GM18861 (cell line): ENCODE data around the gene LGALS9B.
"Not testable (repeated sequence)": the region's sequence is repeated elsewhere in the genome, so short reads cannot be mapped to it uniquely, and the experiment has no call there.

Experiments
- ATAC-seq: cut with Tn5 transposase; IDR thresholded peaks from one replicate; pipeline ENCODE4 v1.9.1; 2021; ENCODE audit not compliant: unreplicated experiment

The LGALS9B gene

GRCh38 chr17:20469107-20469506 lies 1.8 kb upstream of the LGALS9B start:
- ATAC-seq, result not testable (repeated sequence)

- ATAC-seq, result not testable (repeated sequence)
These were observed 340 bp downstream of the LGALS9B start for GRCh38 chr17:20466999-20467398.

- ATAC-seq, result not testable (repeated sequence)
These were observed 786 bp downstream of the LGALS9B start for GRCh38 chr17:20466553-20466952.

GRCh38 chr17:20465535-20465934 lies 1.8 kb downstream of the LGALS9B start:
- ATAC-seq, result not testable (repeated sequence)

- not testable (repeated sequence) for ATAC-seq
These were observed 2.4 kb downstream of the LGALS9B start for GRCh38 chr17:20464854-20465414.

GRCh38 chr17:20462158-20462557 lies 5.2 kb downstream of the LGALS9B start:
- ATAC-seq, result not testable (repeated sequence)

GRCh38 chr17:20457848-20458381 lies 9.4 kb downstream of the LGALS9B start:
- ATAC-seq, result not testable (repeated sequence)

GRCh38 chr17:20455106-20455505 lies 12.2 kb downstream of the LGALS9B start:
- not testable (repeated sequence) for ATAC-seq

- not testable (repeated sequence) for ATAC-seq
These were observed 13.4 kb downstream of the LGALS9B start for GRCh38 chr17:20453820-20454434.

- ATAC-seq, result not testable (repeated sequence)
These were observed 16.5 kb downstream of the LGALS9B start for GRCh38 chr17:20450852-20451251.

GRCh38 chr17:20447534-20448321 lies 19.6 kb downstream of the LGALS9B start:
- ATAC-seq, result not testable (repeated sequence)

GRCh38 chr17:20446895-20447294 lies 20.4 kb downstream of the LGALS9B start:
- not testable (repeated sequence) for ATAC-seq

- ATAC-seq, result not testable (repeated sequence)
These were observed 22.6 kb downstream of the LGALS9B start for GRCh38 chr17:20444581-20445236.

GRCh38 chr17:20444173-20444572 lies 23.2 kb downstream of the LGALS9B start:
- ATAC-seq, result not testable (repeated sequence)

GRCh38 chr17:20443632-20444031 lies 23.7 kb downstream of the LGALS9B start:
- not testable (repeated sequence) for ATAC-seq

- ATAC-seq, result not testable (repeated sequence)
These were observed 26.7 kb downstream of the LGALS9B start for GRCh38 chr17:20440665-20441064.

GRCh38 chr17:20435166-20435565 lies 32.2 kb downstream of the LGALS9B start:
- not testable (repeated sequence) for ATAC-seq

GRCh38 chr17:20433382-20433781 lies 34.0 kb downstream of the LGALS9B start:
- not testable (repeated sequence) for ATAC-seq

- not testable (repeated sequence) for ATAC-seq
These were observed 40.1 kb downstream of the LGALS9B start for GRCh38 chr17:20427264-20427663.

- ATAC-seq, result not testable (repeated sequence)
These were observed 44.5 kb downstream of the LGALS9B start for GRCh38 chr17:20422826-20423225.

- ATAC-seq, result not testable (repeated sequence)
These were observed 48.5 kb downstream of the LGALS9B start for GRCh38 chr17:20418838-20419237.
